ENCODE measurements around the gene NR4A1.

NR4A1 gene

DNA sequence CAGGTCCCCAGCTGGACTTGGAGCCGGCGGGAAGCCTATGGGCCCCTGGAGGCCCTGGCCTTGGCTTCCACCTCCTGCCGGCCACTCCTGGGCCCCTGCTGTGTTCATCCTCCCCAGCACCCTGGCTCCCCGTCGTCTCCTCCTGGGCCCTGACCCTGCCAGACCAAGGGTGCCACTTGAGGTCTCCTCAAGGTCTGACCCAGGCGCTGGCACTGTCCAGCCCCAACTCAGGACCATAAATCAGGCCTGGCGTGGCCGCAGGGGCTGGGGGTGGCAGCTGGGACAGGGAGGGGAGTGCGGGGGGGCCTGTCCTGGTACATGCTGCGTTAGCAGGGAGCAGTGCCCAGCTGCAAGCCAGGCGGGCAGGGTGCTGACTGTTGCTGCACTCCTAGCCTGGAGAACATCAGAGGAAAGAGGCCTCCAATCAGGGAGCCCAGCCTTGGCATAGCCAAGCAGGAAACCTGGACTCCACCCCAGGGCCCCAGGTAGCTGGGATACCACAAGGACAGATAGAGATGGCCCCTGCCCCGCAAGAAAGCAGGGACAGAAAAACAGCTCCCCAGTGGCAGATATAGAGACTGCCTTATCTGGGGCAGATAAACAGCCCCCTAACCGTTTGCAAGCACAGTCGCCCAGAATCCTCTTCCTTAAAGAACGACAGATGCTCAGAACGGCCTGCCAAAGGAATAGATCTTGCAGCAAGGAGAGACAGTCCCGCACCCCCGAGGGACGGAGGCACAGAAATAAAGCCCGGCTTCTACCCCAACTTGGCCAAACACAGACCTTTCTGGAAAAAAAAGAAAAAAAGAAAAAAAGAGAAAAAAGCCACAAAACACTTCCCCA lies 12.1 kb downstream of the NR4A1 start:
- TF ChIP-seq FOXM1 (IDR thresholded peaks at IDR 0.05; ENCODE audit: borderline replicate concordance, low read depth) (no peak), TCF12 (IDR thresholded peaks at IDR 0.05; ENCODE audit: low read depth) (peak; percentile 26; the same call in 1 of the 2 replicates), NFIC (IDR thresholded peaks at IDR 0.05) (peak; percentile 12; the same call in 1 of the 2 replicates), ZBTB7A (IDR thresholded peaks at IDR 0.05; ENCODE audit: low read depth) (no peak), TAF1 (IDR thresholded peaks at IDR 0.05; ENCODE audit: low read depth) (no peak)

DNA sequence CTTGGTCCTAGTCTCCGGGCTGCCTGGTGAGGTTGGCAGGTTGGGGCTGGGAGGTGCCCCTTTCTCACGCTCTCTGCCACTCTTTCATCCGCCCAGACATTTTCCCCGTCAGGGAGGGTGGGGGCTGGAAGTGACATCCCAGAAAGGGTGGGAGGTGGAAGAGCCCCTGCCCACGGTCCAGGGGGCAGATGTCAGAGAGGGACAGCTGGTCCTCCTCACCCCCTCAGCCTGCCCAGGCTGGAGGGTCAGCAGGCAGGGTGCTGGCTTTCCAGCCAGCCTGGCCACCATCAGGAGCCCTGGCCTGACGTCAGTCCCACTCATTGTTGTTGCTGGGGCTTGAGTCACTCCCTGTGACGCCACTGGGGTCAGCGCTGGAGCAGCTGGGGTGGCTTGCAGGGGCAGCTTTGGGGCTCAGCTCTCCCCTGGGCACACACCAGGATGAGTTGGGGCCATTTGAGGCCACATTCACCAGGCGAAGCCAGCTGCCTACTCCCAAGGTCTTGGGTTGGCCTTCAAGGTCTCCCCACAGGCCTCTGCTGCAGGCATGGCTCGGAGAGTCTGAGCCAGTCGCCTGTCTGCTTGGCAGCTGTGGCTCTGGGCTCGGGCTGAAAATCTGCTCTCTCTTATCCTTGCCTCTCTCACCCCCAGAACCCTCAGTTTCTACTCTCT lies 12.9 kb downstream of the NR4A1 start:
- TF ChIP-seq, protein P1, sequence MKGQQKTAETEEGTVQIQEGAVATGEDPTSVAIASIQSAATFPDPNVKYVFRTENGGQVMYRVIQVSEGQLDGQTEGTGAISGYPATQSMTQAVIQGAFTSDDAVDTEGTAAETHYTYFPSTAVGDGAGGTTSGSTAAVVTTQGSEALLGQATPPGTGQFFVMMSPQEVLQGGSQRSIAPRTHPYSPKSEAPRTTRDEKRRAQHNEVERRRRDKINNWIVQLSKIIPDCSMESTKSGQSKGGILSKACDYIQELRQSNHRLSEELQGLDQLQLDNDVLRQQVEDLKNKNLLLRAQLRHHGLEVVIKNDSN (IDR thresholded peaks at IDR 0.05) = no peak
- TF ChIP-seq TAF1 (IDR thresholded peaks at IDR 0.05; ENCODE audit: low read depth) = no peak
- TF ChIP-seq CEBPB (IDR thresholded peaks at IDR 0.05) = no peak
- TF ChIP-seq EP300 (IDR thresholded peaks at IDR 0.05; ENCODE audit: borderline replicate concordance) = no peak
- TF ChIP-seq, protein P2, sequence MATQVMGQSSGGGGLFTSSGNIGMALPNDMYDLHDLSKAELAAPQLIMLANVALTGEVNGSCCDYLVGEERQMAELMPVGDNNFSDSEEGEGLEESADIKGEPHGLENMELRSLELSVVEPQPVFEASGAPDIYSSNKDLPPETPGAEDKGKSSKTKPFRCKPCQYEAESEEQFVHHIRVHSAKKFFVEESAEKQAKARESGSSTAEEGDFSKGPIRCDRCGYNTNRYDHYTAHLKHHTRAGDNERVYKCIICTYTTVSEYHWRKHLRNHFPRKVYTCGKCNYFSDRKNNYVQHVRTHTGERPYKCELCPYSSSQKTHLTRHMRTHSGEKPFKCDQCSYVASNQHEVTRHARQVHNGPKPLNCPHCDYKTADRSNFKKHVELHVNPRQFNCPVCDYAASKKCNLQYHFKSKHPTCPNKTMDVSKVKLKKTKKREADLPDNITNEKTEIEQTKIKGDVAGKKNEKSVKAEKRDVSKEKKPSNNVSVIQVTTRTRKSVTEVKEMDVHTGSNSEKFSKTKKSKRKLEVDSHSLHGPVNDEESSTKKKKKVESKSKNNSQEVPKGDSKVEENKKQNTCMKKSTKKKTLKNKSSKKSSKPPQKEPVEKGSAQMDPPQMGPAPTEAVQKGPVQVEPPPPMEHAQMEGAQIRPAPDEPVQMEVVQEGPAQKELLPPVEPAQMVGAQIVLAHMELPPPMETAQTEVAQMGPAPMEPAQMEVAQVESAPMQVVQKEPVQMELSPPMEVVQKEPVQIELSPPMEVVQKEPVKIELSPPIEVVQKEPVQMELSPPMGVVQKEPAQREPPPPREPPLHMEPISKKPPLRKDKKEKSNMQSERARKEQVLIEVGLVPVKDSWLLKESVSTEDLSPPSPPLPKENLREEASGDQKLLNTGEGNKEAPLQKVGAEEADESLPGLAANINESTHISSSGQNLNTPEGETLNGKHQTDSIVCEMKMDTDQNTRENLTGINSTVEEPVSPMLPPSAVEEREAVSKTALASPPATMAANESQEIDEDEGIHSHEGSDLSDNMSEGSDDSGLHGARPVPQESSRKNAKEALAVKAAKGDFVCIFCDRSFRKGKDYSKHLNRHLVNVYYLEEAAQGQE (IDR thresholded peaks at IDR 0.05; ENCODE audit: low read depth) = no peak
- no peak for TF ChIP-seq TEAD4 (IDR thresholded peaks at IDR 0.05)
- no peak for TF ChIP-seq FOXM1 (IDR thresholded peaks at IDR 0.05; ENCODE audit: borderline replicate concordance, low read depth)
- no peak for TF ChIP-seq NFIC (IDR thresholded peaks at IDR 0.05)
- TF ChIP-seq ZBTB7A (IDR thresholded peaks at IDR 0.05; ENCODE audit: low read depth) = no peak
- TF ChIP-seq RAD21 (IDR thresholded peaks at IDR 0.05; ENCODE audit: low read depth) = no peak
- TF ChIP-seq TCF12 (IDR thresholded peaks at IDR 0.05; ENCODE audit: low read depth) = no peak
- no peak for TF ChIP-seq CREB1 (IDR thresholded peaks at IDR 0.05; ENCODE audit: low read depth)
- TF ChIP-seq YY1 (IDR thresholded peaks at IDR 0.05; ENCODE audit: low read depth) = no peak
- no peak for TF ChIP-seq EGR1 (IDR thresholded peaks at IDR 0.05)
- TF ChIP-seq, protein P3, sequence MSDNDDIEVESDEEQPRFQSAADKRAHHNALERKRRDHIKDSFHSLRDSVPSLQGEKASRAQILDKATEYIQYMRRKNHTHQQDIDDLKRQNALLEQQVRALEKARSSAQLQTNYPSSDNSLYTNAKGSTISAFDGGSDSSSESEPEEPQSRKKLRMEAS (IDR thresholded peaks at IDR 0.05) = no peak

DNA sequence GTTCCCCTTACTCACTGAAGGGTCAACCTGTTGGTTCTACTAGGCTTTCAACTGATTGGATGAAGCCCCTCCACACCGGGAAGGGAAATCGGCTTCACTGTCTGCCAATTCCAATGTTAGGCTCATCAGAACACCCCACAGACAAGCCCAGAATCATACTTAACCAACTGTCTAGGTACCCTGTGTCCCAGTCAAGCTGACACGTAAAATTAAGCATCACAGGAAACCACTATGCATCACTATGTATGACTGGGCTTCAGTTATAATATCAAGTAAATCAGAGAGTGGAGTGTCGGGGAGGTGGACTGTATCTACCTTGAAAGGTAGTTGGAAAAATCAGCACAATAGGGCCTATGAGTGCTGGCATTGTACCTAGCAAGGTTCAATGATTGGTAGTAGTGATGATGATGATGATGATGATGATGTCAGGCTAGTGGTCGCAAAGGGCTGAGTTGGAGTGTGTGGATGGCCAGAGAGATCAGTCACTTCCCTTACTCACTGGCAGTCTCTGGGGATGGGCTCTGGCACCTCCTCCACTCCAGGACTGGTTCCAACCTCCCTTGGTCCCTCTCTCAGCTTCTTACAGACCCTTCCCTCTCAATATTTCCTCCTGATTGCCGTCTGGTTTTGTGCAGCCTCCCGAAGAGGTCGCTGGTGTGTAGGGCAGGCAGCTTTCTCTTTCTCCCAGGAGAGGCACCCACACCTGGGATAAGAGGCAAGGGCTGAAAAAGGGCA lies 15.3 kb downstream of the NR4A1 start:
- TF ChIP-seq EP300 (IDR thresholded peaks at IDR 0.05; ENCODE audit: borderline replicate concordance) (no peak), RAD21 (IDR thresholded peaks at IDR 0.05; ENCODE audit: low read depth) (peak; percentile 19; the same call in 1 of the 2 replicates)

DNA sequence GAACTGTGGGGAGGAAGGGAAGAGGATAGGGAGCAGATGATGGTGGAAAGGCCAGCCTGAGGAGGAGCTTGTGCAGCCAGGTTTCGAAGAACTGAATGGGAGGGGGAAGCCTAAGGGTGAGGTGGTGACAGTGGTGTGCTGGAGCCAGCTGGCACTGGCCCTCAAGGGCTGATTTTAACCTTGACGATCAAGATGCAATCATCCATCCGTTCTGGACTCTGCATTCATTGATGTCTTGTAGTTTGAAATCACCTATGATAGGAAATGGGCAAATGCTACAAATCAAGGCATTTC lies 15.8 kb downstream of the NR4A1 start:
- TF ChIP-seq, protein P1 (IDR thresholded peaks at IDR 0.05) = no peak
- TF ChIP-seq EP300 (IDR thresholded peaks at IDR 0.05; ENCODE audit: borderline replicate concordance) (no peak), EGR1 (IDR thresholded peaks at IDR 0.05) (no peak), CREB1 (IDR thresholded peaks at IDR 0.05; ENCODE audit: low read depth) (no peak), NFIC (IDR thresholded peaks at IDR 0.05) (no peak), TCF12 (IDR thresholded peaks at IDR 0.05; ENCODE audit: low read depth) (no peak), YY1 (IDR thresholded peaks at IDR 0.05; ENCODE audit: low read depth) (no peak), FOXM1 (IDR thresholded peaks at IDR 0.05; ENCODE audit: borderline replicate concordance, low read depth) (no peak), RAD21 (IDR thresholded peaks at IDR 0.05; ENCODE audit: low read depth) (no peak), TEAD4 (IDR thresholded peaks at IDR 0.05) (no peak), ZBTB7A (IDR thresholded peaks at IDR 0.05; ENCODE audit: low read depth) (no peak), CEBPB (IDR thresholded peaks at IDR 0.05) (no peak), TAF1 (IDR thresholded peaks at IDR 0.05; ENCODE audit: low read depth) (no peak)
- TF ChIP-seq, protein P3 (IDR thresholded peaks at IDR 0.05) = no peak
- TF ChIP-seq, protein P2 (IDR thresholded peaks at IDR 0.05; ENCODE audit: low read depth) = no peak
